Stimulated activated CD4-positive, alpha-beta T cell treated with anti-CD3 and anti-CD28 coated beads, Interleukin-12 subunit alpha, Interleukin-12 subunit beta, amount 100 ng/mL, for 24 hours (primary cell): Measurements from ENCODE around the gene DUOX1.
A peak's percentile ranks its signal among the peaks of the same experiment; 100 is the strongest.

Experiments used
- DNase-seq, 2 experiments: peaks; one replicate each; pipeline ENCODE4 v3.0.0-alpha.2; 2020; ENCODE audit warnings: low read depth in 2 of 2

The DUOX1 gene

DNA sequence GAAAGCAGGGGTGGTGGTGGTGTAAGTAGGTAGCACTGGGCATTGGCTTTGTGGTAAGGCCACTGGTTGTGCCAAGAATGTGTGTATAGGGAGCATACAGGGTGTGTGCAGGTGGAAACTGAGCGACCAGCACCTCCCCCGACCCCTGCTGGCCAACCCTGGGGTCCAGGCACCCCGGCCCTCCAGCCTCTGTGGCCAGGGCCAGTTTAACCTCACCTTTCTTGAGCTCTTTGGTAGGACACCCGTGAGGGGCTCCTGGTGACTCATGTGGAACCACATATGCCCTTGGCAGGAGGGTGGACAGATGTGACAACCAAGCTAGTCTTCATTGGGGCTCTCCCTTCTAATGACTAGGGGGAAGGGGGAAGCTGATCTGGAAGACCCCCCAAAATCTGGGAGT lies 38.5 kb downstream of the DUOX1 start:
- DNase-seq = no peak

DNA sequence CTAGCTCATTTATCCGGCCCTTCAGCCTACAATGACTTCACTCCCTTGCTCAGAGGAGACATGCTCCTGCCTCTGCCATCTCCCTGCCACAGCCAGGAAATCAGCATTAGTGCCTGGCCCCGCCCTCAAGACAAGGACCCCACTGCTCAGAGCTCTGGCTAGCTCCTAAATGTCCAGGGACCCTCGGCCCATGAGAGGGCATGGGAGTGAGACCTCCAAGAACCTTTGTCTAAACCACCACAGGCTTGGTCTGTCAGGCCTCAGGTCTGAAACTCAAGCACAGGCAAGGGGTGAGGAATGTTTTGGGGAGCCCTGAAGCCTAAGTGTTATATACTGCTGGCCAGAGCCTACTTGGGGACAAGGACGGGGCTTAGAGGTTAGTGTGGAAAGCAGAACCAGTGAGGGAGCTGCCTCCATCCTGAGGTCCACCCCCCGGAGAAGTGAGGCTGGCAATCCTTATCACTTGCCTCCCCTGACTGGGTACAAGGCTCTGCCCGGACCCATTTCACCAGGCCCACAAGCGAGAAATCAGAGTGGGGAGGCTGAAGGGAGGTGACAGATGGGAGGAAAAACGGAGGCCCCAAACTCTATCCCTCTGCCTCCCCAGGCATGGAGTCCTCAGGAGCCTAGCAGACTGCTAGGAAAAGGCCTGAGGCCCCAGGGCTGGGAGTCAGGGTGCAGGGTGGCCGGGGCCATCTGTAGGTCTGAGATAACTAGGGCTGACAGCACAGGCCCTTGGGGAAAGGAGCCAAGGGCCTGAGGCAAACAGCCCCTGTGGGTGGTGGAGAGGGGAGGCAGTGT lies 39.2 kb downstream of the DUOX1 start:
- no peak for DNase-seq

DNA sequence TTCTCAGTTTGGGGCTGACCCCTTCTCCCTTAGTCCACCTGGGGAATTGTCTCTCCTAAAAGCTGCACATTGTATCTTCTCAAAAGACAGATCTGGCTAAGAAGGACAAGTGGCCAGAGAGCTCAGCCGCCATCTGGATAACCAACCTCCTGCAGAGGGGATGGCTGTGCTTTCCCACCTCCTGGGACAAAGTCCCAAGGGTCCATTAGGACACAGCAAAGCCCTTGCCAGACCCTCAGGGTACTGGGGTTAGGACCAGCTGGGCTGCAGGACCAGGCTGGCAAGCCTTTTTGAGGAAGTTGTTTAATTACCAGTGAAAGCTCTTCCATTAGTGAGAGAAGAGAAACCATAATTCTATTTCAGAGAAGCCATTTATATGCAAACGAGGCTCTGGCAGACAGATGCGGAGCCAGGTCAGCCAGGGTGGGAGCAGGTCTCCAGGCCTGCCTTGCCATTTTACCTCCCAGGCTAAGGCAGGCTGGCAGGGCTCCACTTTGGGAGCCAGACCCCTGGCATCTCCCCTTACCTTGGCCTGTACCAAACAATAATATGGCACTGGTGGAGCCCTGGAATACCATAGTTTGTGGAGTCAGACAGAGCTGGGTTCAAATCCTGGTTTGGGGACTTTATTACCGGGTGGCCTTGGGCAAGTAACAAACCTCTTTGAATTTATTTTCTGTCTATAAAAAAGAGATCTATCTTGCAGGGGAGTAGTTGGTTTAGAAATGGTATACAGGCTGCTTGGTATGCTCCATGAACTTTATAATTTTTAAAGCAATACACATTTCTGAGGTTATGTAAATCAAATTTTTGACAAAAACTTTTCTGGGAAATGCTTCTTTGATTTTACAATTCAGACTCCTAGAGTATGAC lies 40.0 kb downstream of the DUOX1 start:
- no peak for DNase-seq

DNA sequence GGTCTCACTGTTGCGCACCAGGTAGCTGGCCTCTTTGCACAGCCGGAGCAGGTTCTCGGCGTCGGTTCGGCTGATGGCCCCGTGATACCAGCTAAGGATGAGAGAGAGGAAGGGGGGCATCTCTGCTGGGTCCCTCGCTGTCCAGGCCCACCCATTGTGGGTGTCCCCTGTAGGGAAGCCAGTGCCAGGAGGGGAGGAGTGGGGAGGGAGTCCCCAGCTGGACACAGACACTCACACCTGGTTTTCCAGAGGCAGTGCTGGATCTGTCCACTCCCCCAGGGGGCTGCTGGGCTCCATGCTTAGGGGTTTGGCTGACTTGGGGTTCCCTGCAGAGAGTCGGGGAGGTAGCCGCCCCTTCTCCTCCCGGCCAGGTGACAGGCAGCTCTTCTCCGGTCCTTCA lies 42.1 kb downstream of the DUOX1 start:
- no peak for DNase-seq

DNA sequence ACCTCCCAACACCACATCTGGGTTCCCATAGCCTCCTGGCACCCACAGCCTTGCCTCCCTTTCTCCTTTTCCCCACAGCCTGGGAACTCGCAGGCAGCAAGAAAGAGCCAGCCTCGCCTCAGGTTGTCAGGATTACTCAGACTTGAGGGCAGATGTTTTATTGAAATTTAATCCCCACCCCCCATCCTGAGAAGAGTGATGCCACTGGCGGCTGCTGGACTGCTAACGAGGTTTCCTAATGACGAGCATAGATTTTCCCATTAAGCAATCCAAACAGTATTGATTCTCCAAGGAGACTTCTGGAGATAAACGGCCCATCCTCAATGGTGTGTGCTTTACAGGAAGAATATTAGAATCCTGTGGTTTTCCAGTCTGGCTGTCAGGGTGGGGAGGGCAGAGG lies 44.3 kb downstream of the DUOX1 start:
- no peak for DNase-seq

DNA sequence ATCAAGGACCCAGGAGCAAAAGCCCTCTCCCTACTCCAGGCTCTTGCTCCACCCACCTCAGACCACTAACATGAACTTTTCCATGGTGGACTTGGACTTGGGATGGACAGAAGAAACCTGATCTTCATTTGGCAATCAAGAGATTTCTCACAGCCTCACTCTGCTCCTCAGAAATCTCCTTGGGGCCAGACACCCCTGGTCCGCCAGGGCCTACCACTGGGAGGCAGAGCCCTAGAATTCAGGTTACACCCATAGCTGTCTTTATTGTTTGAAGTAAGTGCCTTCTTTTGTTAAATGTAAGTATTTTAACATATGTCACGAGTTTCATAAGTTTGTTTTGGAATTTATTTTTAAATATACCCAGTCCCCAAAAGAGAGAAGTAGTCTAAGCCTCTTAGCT lies 44.8 kb downstream of the DUOX1 start:
- no peak for DNase-seq

DNA sequence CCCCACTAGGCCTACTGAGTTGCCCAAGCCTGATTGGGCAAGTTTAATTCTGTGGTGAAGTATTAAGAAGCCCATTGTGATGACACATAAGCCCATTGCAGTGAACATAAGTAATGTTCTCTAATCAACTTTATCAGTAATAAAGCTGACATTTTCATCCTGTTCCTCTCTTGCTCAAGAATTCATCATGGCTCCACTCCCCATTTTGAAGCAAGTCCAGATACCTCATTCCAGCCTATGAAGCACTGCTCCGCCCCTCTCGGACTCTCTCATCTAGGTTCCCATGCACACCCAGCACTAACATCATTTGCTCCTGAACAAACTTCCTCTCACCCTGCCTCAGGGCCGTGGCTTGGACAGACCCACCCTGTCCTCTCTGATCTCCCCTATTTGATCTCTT lies 47.5 kb downstream of the DUOX1 start:
- DNase-seq = no peak

DNA sequence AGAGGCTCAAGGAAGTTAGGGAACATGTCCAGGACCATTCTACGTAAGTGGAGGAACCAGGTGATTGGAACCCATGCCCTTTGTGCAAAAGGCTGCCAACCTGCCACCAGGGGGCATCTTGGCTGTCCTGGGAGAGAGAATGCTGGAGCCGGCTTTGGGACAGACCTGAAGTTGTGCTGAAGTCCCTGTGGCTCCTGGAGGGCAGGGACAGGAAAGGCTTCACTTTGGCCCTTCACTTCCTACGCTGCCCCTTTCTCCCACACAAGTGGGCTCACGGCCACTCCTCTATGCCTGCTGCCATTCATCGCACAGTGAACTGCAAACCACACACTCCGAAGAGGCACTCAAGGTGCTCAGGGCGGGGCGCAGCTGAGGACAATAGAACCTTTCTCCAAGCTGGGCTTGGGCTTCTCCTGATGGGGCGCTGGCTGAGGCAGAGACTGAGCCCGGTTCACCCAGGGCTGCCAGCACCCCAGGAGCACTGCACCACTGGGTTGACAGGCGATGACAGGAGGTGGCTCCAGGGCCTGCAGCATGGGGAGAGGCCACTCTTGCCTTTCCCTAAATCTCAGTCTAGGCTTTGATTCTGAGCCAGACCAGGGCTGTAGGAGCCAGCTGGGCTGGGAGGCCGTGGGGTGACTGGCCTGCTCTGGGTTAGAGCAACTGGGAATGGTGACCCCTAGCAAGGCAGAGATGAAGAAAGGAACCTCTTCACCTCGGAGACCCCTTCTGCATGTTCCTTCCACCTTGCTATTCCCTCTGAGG lies 49.6 kb downstream of the DUOX1 start:
- DNase-seq = peak; percentile 23 to 36

DNA sequence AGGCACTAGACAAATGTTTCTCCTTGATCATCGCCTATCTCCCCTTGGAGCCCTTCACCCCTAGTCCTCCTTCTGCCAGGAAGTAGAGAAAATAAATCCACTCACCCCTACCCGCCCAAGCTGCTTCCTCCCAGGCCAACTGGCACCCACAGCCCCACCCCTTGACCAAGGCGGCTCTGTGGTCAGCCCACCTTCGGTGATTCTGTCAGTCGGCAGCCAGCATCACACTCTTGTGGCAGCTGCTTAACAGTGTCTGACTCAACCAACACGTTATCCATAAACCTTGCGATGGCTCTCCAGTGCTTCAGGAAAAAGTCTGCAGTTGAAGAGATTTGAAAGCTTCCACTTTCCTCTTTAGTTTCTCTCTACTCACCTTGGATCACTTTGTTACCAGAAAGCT lies 50.4 kb downstream of the DUOX1 start:
- DNase-seq = no peak

DNA sequence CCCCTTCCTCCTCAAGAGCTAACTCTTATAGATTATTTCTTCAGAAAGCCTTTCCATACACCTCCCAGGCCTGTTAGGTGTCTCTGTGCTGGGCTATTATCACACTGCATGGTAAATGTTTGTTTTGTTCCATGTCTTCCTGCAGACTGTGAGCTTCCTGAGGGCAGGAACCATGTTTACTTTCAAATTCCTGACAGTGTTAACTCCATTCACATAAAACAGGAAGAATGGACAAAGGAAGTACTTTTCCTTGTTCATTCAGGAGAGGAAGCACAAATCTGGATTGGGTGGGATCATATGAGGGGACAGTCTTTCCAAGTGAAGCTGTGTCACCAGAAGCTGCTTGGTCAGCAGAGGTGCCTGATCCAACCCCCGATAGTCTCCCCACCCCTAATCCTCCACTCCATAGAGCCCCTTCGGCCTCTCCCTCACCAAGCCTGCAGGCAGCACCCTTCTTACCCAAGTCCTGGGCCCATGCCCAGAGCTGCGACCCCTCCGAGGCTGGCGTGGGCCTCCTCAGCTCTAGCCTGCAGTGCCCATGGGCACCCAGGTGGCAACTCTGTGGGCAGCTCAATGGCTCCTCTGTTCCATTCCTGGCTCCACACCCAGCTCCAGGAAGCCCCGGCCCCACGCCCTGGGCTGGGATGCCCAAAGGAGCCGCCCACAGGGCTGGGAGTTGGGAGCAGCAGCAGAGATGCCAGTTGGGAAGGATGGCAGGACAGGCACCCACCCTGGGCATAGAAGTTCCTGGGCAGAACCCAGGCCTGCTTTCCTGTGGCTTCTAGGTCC lies 51.0 kb downstream of the DUOX1 start:
- DNase-seq = no peak

DNA sequence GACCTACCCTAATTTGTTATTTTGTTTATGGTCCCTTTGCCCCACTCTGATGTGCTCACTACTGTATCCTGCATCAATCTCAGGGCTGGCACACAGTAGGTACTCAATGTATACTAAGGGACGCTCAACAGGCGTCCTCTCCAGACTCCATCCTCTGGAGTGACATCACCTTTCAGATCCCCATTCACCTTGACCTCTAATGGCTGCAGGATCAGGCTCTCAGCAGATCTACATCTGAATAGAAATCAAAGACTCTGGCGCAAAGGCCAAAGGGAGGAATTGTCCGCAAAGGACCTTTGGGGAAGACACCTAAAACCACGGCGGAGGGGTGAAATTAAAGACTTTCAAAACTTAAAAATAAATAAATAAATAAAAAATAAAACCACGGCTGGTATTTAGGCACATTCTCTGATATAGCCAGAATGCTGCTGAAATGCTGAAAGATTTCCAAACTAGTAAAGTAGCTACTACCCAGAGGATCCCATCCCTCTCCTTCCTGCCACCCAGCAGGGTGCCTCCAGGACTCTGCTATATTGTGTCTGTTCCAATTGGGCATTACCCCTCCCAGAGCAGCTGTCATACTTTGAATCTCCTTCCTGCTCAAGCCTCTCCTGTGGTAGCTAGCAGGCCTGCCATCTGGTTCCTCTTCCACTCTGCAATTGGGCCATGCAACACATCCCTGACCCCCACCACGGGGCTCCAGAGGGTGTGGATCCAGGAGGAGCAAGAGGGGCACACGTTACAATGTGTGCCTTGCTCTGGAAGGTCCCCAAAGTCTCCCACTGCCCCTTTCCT lies 51.9 kb downstream of the DUOX1 start:
- no peak for DNase-seq

DNA sequence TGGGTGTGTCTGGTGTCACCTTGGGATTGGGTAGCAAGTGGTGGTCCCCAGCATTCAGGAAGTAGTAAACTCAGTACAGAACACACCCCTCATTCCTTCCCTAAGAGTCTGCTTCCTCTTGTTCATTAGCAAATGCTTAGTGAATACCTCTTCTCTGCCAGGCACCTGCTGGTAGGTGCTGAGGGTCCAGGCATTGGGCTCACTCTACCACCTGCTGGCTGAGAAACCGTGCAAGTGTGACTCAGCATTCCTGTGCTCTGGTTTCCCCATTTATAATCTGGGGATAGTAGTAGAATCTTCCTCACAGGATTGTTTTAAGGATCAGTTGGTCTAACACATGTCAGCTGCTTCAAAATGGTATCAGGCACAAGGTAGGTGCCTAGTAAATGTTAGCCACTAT lies 53.2 kb downstream of the DUOX1 start:
- DNase-seq = no peak

DNA sequence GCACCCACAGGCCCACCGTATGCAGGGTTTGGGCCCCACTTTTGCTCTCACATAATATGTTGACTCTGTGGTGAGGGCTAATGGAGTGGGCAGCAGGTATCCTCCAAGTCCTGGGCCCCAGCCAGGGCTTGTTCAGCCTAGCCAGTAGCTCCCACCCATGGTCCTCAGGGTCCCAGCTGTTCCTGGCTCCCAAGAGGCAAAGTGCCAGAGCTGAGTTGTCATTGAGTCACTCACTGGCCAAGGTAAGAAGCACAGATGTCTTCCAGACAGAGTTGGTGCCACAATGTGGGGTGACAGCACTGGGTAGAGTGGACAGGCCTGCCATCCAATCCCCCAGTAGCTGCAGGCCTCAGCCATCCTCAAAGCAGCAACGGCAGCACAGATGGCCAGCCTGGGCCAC lies 53.7 kb downstream of the DUOX1 start:
- DNase-seq = no peak

DNA sequence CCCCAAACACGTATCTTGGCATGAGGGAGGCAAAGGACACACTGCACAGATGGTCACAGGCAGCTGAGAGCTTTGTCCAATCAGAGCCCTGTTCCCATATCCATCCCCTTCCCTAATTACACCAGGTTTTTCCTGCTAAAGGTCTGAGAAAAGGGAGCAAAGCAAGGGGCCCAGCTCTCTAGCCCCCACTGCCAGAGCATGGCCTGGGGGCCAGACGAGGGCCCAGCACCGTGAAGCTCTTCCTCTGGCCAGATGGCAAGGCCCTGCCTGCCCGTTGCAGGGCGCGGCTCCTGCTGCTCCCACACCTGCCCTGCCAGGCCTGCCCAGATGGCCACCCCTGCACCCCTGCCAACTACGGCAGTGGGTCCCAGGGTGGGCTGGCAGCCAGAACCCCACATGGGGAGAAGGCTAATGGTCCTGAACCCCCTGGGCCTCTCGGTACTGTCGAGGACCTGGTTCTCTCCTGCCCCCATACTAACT lies 54.8 kb downstream of the DUOX1 start:
- DNase-seq = no peak

DNA sequence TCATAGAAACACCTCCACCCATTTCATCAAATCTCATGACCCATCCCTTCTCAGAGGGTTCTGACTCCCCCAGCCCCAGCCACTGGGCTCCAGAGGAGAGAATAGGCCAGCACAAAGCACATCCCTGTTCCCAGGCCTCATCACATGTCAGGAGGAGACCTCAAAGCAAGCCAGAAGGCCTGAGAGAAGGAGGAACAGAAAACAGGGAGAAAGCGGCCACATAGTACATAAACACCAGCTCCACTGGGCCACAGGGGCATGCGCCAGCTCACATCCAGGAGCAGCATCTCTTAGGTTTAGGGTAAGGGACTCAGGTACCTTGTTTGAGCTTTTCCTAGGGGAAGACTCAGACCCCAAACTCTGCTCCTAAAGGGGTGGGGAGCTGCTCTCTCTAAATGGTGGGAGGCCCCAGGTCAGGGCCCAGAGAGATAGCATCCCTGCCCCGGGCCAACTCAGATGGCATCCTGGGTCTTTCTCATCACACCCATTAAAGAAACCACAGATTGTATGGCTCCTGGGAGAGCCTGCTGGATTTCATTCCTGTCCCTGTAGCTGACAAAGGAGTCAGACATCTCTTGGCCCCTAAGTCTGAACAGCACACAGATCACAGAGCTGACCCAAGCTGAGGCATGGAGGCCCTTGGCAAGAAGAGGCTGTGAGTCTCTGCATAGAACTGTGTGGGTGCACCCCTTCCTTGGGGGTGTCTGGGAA lies 55.4 kb downstream of the DUOX1 start:
- DNase-seq = no peak

DNA sequence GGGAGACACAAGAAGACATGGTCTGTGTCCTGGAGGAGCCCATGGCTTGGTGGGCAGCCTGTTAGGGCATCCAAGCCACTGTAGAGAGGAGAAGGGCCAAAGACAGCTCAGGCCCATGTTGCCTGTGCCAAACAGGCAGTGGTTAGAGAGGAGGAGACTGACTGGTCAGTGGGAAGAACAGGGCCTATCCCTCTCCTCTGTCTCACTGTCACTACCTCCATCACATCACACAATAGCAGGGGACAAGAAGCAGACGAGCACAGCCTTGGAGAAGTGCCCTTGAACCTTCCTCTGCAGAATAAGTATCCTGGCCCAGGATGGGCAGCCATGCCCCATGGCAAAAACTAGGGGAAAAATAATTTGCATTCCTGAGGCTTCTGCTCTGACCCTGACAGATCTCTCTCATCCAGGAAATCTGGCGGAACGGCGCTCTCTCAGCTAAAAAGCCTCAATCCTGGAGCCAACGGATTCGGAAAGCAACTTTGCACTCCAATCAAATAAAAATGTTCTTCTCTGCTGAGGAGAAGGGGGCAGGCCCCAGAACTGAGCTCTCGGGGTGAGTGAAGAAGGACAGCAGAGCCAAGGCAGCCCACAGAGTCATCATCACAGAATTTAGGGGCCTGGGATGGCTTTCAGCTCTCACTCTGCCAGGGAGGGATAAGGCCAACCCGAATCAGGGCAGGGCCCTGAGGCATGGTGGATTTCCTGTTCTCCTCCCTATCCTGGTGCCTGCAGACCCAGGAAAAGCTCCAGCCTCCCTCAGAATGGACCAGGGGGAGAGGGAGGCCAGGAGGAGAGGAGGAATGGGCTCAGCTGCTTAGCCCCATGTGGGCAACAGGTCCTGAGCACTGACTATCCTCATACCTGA lies 56.3 kb downstream of the DUOX1 start:
- DNase-seq = no peak

DNA sequence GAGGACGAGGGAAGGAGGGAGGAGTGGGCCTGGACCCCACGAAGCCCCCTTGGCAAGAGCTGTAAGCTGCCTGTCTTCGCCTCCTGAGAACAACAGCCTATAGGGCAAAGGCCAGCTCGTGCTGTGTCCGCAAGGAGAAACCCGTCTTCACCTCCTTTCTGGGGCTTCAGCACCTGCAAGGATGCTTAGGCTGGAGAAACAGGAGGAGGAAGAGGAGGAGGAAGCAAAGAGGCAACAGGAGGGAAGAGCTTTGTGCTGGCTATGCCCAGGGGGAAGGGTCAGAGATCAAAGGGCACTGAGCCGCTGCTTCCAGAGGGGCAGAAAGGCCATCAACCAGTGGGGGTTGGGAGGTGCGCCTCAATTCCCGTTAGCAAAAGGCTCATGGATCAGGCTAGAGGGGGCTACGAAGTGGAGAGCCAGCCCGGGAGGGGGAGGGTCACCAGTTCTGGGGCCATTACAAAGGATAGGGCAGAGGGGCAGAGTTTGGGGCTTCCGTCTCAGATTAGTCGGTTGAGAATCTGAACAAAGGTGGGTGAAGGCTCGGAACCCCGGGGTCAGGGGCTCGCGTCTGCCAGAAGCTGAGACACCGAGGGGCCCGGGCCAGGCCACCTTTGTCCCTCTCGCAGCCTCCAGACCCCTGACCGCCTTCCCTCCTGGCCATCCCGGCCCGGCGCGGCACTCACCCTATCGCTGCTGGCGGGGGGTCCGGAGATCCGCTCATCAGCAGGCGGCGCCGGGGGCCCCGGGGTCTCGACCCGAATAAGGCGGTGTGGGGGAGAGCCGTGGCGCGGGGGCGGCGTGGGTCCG lies 57.2 kb downstream of the DUOX1 start:
- DNase-seq = no peak

DNA sequence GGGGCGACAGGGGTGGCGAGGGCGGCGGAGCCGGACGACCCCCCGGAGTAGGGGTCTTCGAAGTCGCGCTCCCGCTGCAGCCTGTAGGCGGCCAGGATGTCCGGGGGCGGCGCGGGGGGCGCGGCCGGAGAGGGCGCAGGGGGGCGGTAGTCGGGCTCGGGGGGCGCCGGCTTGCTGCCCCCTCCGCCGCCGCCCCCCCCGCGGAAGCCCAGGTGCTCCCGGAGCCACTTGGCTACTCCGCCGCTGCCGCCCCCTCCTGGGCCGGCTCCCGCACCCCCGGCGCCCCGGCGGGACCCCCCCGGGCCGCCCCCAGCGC lies 57.7 kb downstream of the DUOX1 start:
- DNase-seq = no peak
